Activated CD4-positive, alpha-beta T cell treated with anti-CD3 and anti-CD28 coated beads, Interleukin-2, amount 50 U/mL, for 24 hours (primary cell): ENCODE data around the gene PCYT2.
"Not testable (repeated sequence)": the region's sequence is repeated elsewhere in the genome, so short reads cannot be mapped to it uniquely, and the experiment has no call there.

Experiments used
- DNase-seq, 2 donors: peaks; one replicate each; pipeline ENCODE4 v3.0.0-alpha.2; 2020; ENCODE audit warnings: low read depth in 1 of 2, low spot score in 1 of 2

PCYT2 gene

GRCh38 chr17:81927653-81928543 lies 16.7 kb upstream of the PCYT2 start, which contains the start of gene MAFG:
Gene MAFG, minus strand, starts transcription at chr17:81927735. Its CDS starts 4,550 bp downstream, at chr17:81923185.
- DNase-seq: peak; percentile 78 to 84

GRCh38 chr17:81927152-81927652 lies 16.0 kb upstream of the PCYT2 start:
- no peak for DNase-seq

GRCh38 chr17:81926451-81927151 lies 15.4 kb upstream of the PCYT2 start:
- peak; percentile 55 to 59 for DNase-seq

- DNase-seq: no peak
These were observed 14.8 kb upstream of the PCYT2 start for GRCh38 chr17:81925860-81926450.

GRCh38 chr17:81924557-81925532 lies 13.6 kb upstream of the PCYT2 start:
- no peak for DNase-seq

GRCh38 chr17:81923302-81924260 lies 12.4 kb upstream of the PCYT2 start:
- no peak for DNase-seq

GRCh38 chr17:81922566-81923301 lies 11.5 kb upstream of the PCYT2 start:
- DNase-seq: no peak

GRCh38 chr17:81921996-81922565 lies 10.9 kb upstream of the PCYT2 start:
- no peak for DNase-seq

- no peak for DNase-seq
These were observed 10.3 kb upstream of the PCYT2 start for GRCh38 chr17:81921537-81921862.

- DNase-seq: no peak
These were observed 9.7 kb upstream of the PCYT2 start for GRCh38 chr17:81920612-81921536.

- DNase-seq: no peak
These were observed 7.8 kb upstream of the PCYT2 start for GRCh38 chr17:81918832-81919545.

GRCh38 chr17:81918333-81918669 lies 7.1 kb upstream of the PCYT2 start:
- not testable (repeated sequence) for DNase-seq

- DNase-seq: peak; percentile 66
These were observed 6.5 kb upstream of the PCYT2 start, which contains the start of gene SIRT7 for GRCh38 chr17:81917565-81918332. Gene SIRT7, minus strand, starts transcription at chr17:81918176. Its CDS starts 45 bp downstream, at chr17:81918131.

GRCh38 chr17:81916234-81917001 lies 5.2 kb upstream of the PCYT2 start:
- DNase-seq: no peak

GRCh38 chr17:81915331-81915730 lies 4.1 kb upstream of the PCYT2 start:
- no peak for DNase-seq
